ENCODE data around the gene RASEF. TPM values are rescaled to one million over a fixed set of nuclear protein-coding genes. Genes with fewer than 3 reads are reported as not detected.

The RASEF gene
- total and polyA plus RNA-seq, 10 of the 15 experiments (the other 5 are each of a cell fraction or from before 2014, with no cell fraction given): under 0.01 to 0.04 (median 0.01) TPM; not detected in 7

DNA sequence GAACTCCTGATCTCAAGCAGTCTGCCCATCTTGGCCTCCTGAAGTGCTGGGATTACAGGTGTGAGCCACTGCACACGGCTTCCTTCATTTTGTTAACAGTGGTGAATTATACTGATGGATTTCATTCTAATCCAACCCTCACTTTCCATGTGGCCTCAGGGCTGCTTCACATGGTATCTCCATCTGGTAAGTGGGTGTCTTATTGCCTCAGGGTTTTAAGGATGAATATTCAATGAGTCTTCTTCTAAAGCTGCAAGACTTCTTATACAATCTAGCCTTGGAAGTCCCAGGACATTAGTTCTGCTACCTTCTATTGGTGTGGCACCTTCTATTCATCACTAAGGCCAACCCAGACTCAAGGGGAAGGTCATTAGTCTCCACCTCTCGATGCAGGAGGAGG, 8.7 kb upstream of the RASEF start (continued):
- TF ChIP-seq ZBTB40 (IDR thresholded peaks at IDR 0.05; ENCODE audit: borderline replicate concordance): no peak
- TF ChIP-seq CBX5 (IDR thresholded peaks at IDR 0.05; ENCODE audit: low read depth): no peak
- TF ChIP-seq ZNF687 (IDR thresholded peaks at IDR 0.05): no peak
- TF ChIP-seq CHD4 (IDR thresholded peaks at IDR 0.05): no peak
- TF ChIP-seq, protein P1, sequence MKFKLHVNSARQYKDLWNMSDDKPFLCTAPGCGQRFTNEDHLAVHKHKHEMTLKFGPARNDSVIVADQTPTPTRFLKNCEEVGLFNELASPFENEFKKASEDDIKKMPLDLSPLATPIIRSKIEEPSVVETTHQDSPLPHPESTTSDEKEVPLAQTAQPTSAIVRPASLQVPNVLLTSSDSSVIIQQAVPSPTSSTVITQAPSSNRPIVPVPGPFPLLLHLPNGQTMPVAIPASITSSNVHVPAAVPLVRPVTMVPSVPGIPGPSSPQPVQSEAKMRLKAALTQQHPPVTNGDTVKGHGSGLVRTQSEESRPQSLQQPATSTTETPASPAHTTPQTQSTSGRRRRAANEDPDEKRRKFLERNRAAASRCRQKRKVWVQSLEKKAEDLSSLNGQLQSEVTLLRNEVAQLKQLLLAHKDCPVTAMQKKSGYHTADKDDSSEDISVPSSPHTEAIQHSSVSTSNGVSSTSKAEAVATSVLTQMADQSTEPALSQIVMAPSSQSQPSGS (IDR thresholded peaks at IDR 0.05; ENCODE audit: low read length): no peak
- no peak for TF ChIP-seq POLR2AphosphoS2 (IDR thresholded peaks at IDR 0.05; ENCODE audit: low read depth, low read length)
